Pancreas (tissue), 10 donors: Measurements from ENCODE around the gene ABCA1. TPM values are rescaled to one million over a fixed set of nuclear protein-coding genes. Genes with fewer than 3 reads are reported as not detected.

Source experiments
- ATAC-seq, 4 donors: fragments of 200-7000 bp; cut with Tn5 transposase; one replicate each; pipeline versions ENCODE4 v1.8.0 to v1.9.1; 2020; ENCODE audit warnings: mild to moderate bottlenecking in 4 of 4, moderate library complexity in 4 of 4
- DNase-seq, 6 donors: peaks; one replicate each; pipeline ENCODE4 v3.0.0-alpha.2; 2020
- FAIRE-seq: peaks from 2 replicates; lab custom pipeline; 2012; peaks lifted over from hg19 to GRCh38; lab: Jason Lieb, UNC
- H3K27ac ChIP-seq, 4 donors: fragments of 200-600 bp; sonication (generic); 1 replicate in 3 of 4; 2 replicates in 1 of 4; pipeline versions ENCODE4 v1.5.0 to v1.8.0; 2020
- H3K27me3 ChIP-seq, 4 donors: fragments of 200-600 bp; one replicate each; pipeline ENCODE4 v1.8.0; 2021
- H3K36me3 ChIP-seq, 3 donors: fragments of 200-600 bp; sonication (generic) in 1 of 3; one replicate each; pipeline versions ENCODE4 v1.5.0 to v1.8.0; 2020 to 2021
- H3K4me1 ChIP-seq, 3 donors: fragments of 200-600 bp; one replicate each; pipeline ENCODE4 v1.8.0; 2021
- H3K4me3 ChIP-seq, 4 donors: fragments of 200-600 bp; sonication (generic) in 2 of 4; one replicate each; pipeline versions ENCODE4 v1.5.0 to v1.8.0; 2020 to 2021
- H3K9me3 ChIP-seq, 4 donors: fragments of 200-600 bp; one replicate each; pipeline ENCODE4 v1.8.0; 2021
- CTCF ChIP-seq, 4 donors: fragments of 200-600 bp; sonication (generic) in 3 of 4; IDR thresholded peaks; one replicate each; pipeline versions ENCODE4 v1.5.0 to v1.8.0; 2021; ENCODE audit warnings: antibody characterized with exemption in 4 of 4
- WGBS, 2 donors: extraction: QIAGEN DNeasy Blood & Tissue Kit; methylation state at CpG; one replicate each; pipeline ENCODE4 v1.1.7; 2013; 5-methylcytosine and 5-hydroxymethylcytosine counted together
- intact Hi-C, 3 donors: fragments of 100-400 bp; cut with DNase I; formaldehyde crosslinking; loops; one replicate each; pipeline versions ENCODE4 v1.11.1 to v1.14.2; 2022
- polyA plus RNA-seq, 2 donors: library from polyadenylated mRNA; stranded (reverse); fragments of 200-250 nt; gene quantifications; one replicate each; pipeline ENCODE4 v1.2.3, GENCODE V29; 2013
- total RNA-seq, 6 donors: library from RNA; stranded (reverse); fragmentation: NEBNext Ultra II Directional in 4 of 6; extraction: Animal tissue kit (Norgen Biotek cat#: 25700) in 4 of 6; gene quantifications; one replicate each; pipeline versions ENCODE4 v1.2.1 to v1.2.4, GENCODE V29; 2021 to 2023
- donor health status: healthy with polysubstance abuse.
- donor health status: DM: no; HTN: no; CAD: no; lungs with moderate emphysema.
- donor health status: DM: no; HTN: no; CAD: no.
- donor health status: control.
- donor health status: control.
- donor health status: Bipolar disorder and iron deficiency.
- donor health status: DM: yes; HTN: yes; CAD: no.
- donor health status: DM: no; HTN: no; CAD: no.
- donor health status: DM: no; HTN: no; CAD: no.
- donor health status: DM: yes; HTN: yes; CAD: no.

Gene ABCA1
- total and polyA plus RNA-seq, 8 donors = 3.2 to 20.4 (median 8.6) TPM

GRCh38 chr9:104875897-104876296 lies 52.1 kb downstream of the ABCA1 start:
- ATAC-seq = no peak
- Histone ChIP-seq H3K9me3 (no peaks in the 10 kb centered on the region), H3K27me3 (no peaks in the 10 kb centered on the region), H3K4me3 (no peak overlapping the region), H3K27ac (no peak overlapping the region), H3K36me3 (no peaks in the 10 kb centered on the region), H3K4me1 (peaks cover 0 to 6% (median 0%) of the 10 kb centered on the region in 3 donors)
- no peak for FAIRE-seq
- no peak for TF ChIP-seq CTCF (IDR thresholded peaks at IDR 0.05)
- DNase-seq = no peak
- WGBS, 2 donors = 98% methylated on average over 4 of the region's 4 CpGs
- intact Hi-C loops = no loop called here

- intact Hi-C loops = no loop called here
- no peaks in the 10 kb centered on the region for H3K36me3 ChIP-seq
- no peaks in the 10 kb centered on the region for H3K9me3 ChIP-seq
- H3K27me3 ChIP-seq = no peaks in the 10 kb centered on the region
- no peak for TF ChIP-seq CTCF (IDR thresholded peaks at IDR 0.05)
- no peak overlapping the region for H3K27ac ChIP-seq
- 94 to 96% methylated on average over 3 of the region's 3 CpGs for WGBS, 2 donors
- no peak overlapping the region for H3K4me3 ChIP-seq
- peaks cover 0 to 6% (median 0%) of the 10 kb centered on the region in 3 donors for H3K4me1 ChIP-seq
- ATAC-seq (no peak), DNase-seq (no peak), FAIRE-seq (no peak)
These were observed 52.6 kb downstream of the ABCA1 start for GRCh38 chr9:104875320-104875719.

- H3K4me3 ChIP-seq = no peak overlapping the region
- DNase-seq (no peak), ATAC-seq (no peak), FAIRE-seq (no peak)
- H3K27ac ChIP-seq = peak overlapping the region in 1 of 4 donors; percentile 5
- intact Hi-C loops = no loop called here
- H3K4me1 ChIP-seq = peaks cover 0 to 14% (median 0%) of the 10 kb centered on the region in 3 donors
- TF ChIP-seq CTCF (IDR thresholded peaks at IDR 0.05) = no peak
- no peaks in the 10 kb centered on the region for H3K36me3 ChIP-seq
- H3K9me3 ChIP-seq = no peaks in the 10 kb centered on the region
- H3K27me3 ChIP-seq = no peaks in the 10 kb centered on the region
- WGBS, 2 donors = 87 to 92% methylated on average over 3 of the region's 3 CpGs
These were observed 54.5 kb downstream of the ABCA1 start for GRCh38 chr9:104873489-104873850.

- Histone ChIP-seq H3K4me3 (no peak overlapping the region), H3K27ac (peak overlapping the region in 1 of 4 donors; percentile 5), H3K4me1 (peaks cover 0 to 14% (median 0%) of the 10 kb centered on the region in 3 donors), H3K27me3 (no peaks in the 10 kb centered on the region), H3K36me3 (no peaks in the 10 kb centered on the region), H3K9me3 (no peaks in the 10 kb centered on the region)
- intact Hi-C loops = no loop called here
- WGBS, 2 donors = 53 to 56% methylated on average over 6 of the region's 6 CpGs
- TF ChIP-seq CTCF (IDR thresholded peaks at IDR 0.05) = no peak
- peak in 1 of 6 donors; percentile 22 for DNase-seq
- ATAC-seq = peak; percentile 46 to 59 (median 49)
- FAIRE-seq = no peak
These were observed 55.1 kb downstream of the ABCA1 start for GRCh38 chr9:104872656-104873488.

- ATAC-seq (no peak), FAIRE-seq (no peak), DNase-seq (no peak)
- intact Hi-C loops = no loop called here
- H3K27ac ChIP-seq = no peak overlapping the region
- no peak for TF ChIP-seq CTCF (IDR thresholded peaks at IDR 0.05)
- no peaks in the 10 kb centered on the region for H3K27me3 ChIP-seq
- H3K9me3 ChIP-seq = no peaks in the 10 kb centered on the region
- no peaks in the 10 kb centered on the region for H3K36me3 ChIP-seq
- H3K4me3 ChIP-seq = no peak overlapping the region
- WGBS, 2 donors = 94 to 97% methylated on average over 5 of the region's 5 CpGs
- peaks cover 0 to 14% (median 0%) of the 10 kb centered on the region in 3 donors for H3K4me1 ChIP-seq
These were observed 55.9 kb downstream of the ABCA1 start for GRCh38 chr9:104871961-104872527.
